NB4 (cell line): Measurements from ENCODE around the gene EPHA5.

Experiments used
- DNase-seq: peaks from one replicate; pipeline ENCODE4 v3.0.0; 2010; ENCODE audit warnings: low read depth
- H3K4me3 ChIP-seq: one replicate; pipeline ENCODE4 v1.5.1; 2011; ENCODE audit warnings: mild to moderate bottlenecking, low read depth, low read length, moderate library complexity
- MYC ChIP-seq: IDR thresholded peaks from 2 replicates; pipeline ENCODE4 v1.6.1; 2011; ENCODE audit warnings: low read depth, low read length
- POLR2A ChIP-seq: IDR thresholded peaks from 2 replicates; pipeline ENCODE4 v1.6.1; 2011; ENCODE audit warnings: mild to moderate bottlenecking; ENCODE audit not compliant: insufficient read length; ENCODE audit errors: extremely low read depth
- TF ChIP-seq, protein P1 (sequence below): IDR thresholded peaks from one replicate; pipeline ENCODE4 v1.5.1; 2012; ENCODE audit warnings: low read depth, low read length
- TF ChIP-seq, protein P2 (sequence below): IDR thresholded peaks from 2 replicates; pipeline ENCODE4 v1.6.1; 2011; ENCODE audit warnings: low read depth, low read length

EPHA5 gene

DNA sequence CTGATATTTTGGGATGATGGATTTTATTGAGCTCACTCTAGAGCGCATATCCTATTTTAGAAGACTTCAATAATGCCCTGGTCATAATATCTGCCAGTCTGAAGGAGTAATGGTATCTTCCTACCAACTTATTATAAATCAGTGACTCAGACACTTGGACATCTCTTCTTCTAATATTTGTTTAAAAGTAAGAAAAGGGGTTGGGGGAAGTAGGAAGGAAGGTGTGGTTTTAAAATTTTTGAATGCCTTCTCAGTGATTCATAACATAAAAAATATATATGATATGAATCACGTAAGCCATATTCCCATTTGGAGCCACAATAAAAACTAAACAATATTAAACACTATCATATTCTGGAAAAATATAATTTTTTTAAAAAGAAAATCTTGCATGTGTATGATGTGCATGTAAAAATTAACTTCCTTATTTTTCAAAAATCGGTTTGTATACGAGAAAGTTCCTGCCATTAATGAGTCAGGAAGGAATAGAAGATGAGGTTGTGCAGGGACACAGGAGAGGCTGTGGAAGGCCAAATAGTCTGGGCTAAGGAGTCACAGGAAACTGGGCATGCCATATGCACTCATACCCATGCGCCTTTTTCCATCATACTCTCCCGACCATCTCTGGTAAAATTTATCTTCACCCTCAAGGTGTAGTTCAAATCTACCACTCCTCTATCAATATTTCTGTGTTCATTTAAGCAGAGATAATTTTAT, 286.5 kb downstream of the EPHA5 start:
- H3K4me3 ChIP-seq = no peak overlapping the region
- TF ChIP-seq, protein P1, sequence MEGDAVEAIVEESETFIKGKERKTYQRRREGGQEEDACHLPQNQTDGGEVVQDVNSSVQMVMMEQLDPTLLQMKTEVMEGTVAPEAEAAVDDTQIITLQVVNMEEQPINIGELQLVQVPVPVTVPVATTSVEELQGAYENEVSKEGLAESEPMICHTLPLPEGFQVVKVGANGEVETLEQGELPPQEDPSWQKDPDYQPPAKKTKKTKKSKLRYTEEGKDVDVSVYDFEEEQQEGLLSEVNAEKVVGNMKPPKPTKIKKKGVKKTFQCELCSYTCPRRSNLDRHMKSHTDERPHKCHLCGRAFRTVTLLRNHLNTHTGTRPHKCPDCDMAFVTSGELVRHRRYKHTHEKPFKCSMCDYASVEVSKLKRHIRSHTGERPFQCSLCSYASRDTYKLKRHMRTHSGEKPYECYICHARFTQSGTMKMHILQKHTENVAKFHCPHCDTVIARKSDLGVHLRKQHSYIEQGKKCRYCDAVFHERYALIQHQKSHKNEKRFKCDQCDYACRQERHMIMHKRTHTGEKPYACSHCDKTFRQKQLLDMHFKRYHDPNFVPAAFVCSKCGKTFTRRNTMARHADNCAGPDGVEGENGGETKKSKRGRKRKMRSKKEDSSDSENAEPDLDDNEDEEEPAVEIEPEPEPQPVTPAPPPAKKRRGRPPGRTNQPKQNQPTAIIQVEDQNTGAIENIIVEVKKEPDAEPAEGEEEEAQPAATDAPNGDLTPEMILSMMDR = no peak
- TF ChIP-seq MYC (no peak), POLR2A (no peak)
- TF ChIP-seq, protein P2, sequence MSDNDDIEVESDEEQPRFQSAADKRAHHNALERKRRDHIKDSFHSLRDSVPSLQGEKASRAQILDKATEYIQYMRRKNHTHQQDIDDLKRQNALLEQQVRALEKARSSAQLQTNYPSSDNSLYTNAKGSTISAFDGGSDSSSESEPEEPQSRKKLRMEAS = no peak
- no peak for DNase-seq

DNA sequence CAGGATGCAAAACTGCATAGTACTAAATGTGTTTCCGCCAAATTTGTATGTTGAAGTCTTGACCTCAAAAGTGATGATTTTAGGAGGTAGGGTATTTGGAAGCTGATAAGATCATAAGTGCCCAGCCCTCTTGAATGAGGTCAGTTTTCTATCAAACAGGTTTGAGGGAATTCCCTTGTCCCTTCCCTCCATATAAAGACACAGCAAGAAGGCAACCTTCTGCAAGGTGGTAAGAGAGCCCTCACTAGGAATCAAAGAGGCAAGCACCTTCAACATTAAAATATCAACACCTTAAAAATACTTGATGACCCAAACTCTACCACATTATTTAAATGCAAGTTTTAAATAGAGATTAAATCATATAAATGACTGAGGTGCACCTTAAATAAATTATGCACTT, 288.6 kb downstream of the EPHA5 start:
- no peak overlapping the region for H3K4me3 ChIP-seq
- TF ChIP-seq MYC (no peak), POLR2A (no peak)
- TF ChIP-seq, protein P1 = no peak
- TF ChIP-seq, protein P2 = no peak

DNA sequence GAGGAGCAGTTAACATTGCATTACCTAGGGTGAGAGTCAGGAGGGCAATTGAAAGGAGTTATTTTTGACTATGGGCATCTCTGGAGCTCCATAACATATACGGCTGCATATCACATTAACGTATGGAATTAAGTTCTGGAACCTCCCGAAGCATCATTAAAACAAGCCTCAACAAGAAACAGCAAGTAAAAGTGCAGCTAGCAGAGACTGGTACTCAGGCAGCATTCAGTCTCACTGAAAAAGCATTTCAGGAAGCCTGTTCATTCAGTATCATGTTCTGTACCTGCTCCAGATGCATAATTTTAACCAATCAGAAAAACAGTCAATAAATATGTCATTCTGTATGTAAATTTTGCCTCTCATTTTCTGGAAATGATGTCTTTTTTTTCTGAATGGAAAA, 299.6 kb downstream of the EPHA5 start:
- DNase-seq = no peak
- TF ChIP-seq POLR2A = no peak
- TF ChIP-seq MYC = no peak
- TF ChIP-seq, protein P1 = no peak
- TF ChIP-seq, protein P2 = no peak
- H3K4me3 ChIP-seq = no peak overlapping the region

More for the DNA sequence above, 288.6 kb downstream of the EPHA5 start:
- no peak for DNase-seq

DNA sequence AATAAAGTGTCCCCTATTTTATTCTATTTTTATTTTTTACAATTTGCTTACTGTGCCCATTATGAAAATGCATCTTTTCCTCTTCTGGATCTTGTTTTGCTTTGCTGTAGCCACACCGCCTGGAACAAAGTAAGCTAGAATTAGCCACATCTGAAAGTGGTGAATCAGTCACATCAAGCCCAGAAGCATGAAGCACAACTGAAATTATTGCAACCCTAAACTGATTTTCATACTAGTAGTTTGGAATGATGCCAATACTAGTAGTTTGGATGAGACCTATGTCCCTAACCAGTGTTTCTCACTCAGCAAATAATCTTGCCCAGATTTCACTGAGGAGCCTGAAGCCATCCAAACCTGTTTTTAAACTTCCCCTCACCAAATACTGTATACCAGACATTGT, 303.0 kb downstream of the EPHA5 start:
- TF ChIP-seq MYC (no peak), POLR2A (no peak)
- TF ChIP-seq, protein P2 = no peak
- TF ChIP-seq, protein P1 = no peak
- DNase-seq = no peak
- H3K4me3 ChIP-seq = no peak overlapping the region

DNA sequence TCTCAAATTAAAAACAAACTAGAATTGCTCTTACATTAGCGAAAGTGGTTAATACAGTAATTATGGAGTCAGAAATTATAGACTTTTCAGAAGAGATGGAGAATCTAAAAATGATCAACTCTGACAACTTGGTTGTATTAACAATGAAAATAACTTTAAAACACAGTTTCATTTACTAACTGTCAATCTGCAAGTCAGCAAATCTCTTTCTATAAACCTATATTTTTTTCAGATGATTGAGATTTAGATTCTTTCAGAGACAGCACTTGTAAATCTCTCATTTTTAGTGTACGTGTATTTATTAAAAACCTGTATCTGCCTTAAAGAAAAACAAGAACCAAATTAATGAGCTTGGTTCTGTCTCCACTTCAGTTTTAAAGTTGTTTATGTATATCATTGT, 311.4 kb downstream of the EPHA5 start:
- DNase-seq = no peak
- H3K4me3 ChIP-seq = no peak overlapping the region
- TF ChIP-seq, protein P2 = no peak
- no peak for TF ChIP-seq MYC
- TF ChIP-seq, protein P1 = no peak
- no peak for TF ChIP-seq POLR2A
